GM23338 (cell line): ENCODE results near the gene CD93. TPM values are rescaled to one million over a fixed set of nuclear protein-coding genes. Genes with fewer than 3 reads are reported as not detected.

ENCODE experiments used
- ATAC-seq: fragments of 200-7000 bp; cut with Tn5 transposase; 3 replicates; pipeline ENCODE4 v1.9.1; 2020
- DNase-seq: peaks from one replicate; pipeline ENCODE4 v3.0.0-alpha.2; 2015; ENCODE audit warnings: low spot score
- H2AFZ ChIP-seq: fragments of 200-600 bp; sonication (generic); 2 replicates; pipeline ENCODE4 v1.8.0; 2016; ENCODE audit warnings: antibody characterized with exemption, mild to moderate bottlenecking, moderate library complexity
- H3F3A ChIP-seq: fragments of 200-600 bp; sonication (generic); replicated peaks from 2 replicates; pipeline ENCODE4 v1.8.0; 2017; ENCODE audit warnings: antibody characterized with exemption, mixed run types, low read depth
- H3K27ac ChIP-seq: fragments of 200-600 bp; sonication (generic); 2 replicates; pipeline ENCODE4 v1.6.1; 2016; ENCODE audit warnings: low read depth
- H3K27me3 ChIP-seq: fragments of 200-600 bp; sonication (generic); 2 replicates; pipeline ENCODE4 v1.8.0; 2016; ENCODE audit warnings: mild to moderate bottlenecking, mixed run types, moderate library complexity; ENCODE audit not compliant: insufficient read depth
- H3K36me3 ChIP-seq: fragments of 200-600 bp; sonication (generic); 2 replicates; pipeline ENCODE4 v1.8.0; 2016; ENCODE audit warnings: mild to moderate bottlenecking; ENCODE audit not compliant: insufficient read depth
- H3K4me1 ChIP-seq: fragments of 200-600 bp; sonication (generic); 2 replicates; pipeline ENCODE4 v1.8.0; 2016; ENCODE audit warnings: mild to moderate bottlenecking, moderate library complexity; ENCODE audit not compliant: insufficient read depth
- H3K4me2 ChIP-seq: fragments of 200-600 bp; sonication (generic); 2 replicates; pipeline ENCODE4 v1.7.1; 2017; ENCODE audit warnings: mixed run types
- H3K4me3 ChIP-seq: fragments of 200-600 bp; sonication (generic); 2 replicates; pipeline ENCODE4 v1.6.1; 2016; ENCODE audit warnings: mixed run types
- H3K79me2 ChIP-seq: fragments of 200-600 bp; sonication (generic); replicated peaks from 2 replicates; pipeline ENCODE4 v1.8.0; 2017; ENCODE audit warnings: mild to moderate bottlenecking; ENCODE audit not compliant: insufficient read depth
- H3K9me2 ChIP-seq: fragments of 200-600 bp; sonication (generic); 2 replicates; pipeline ENCODE4 v1.8.0; 2017; ENCODE audit not compliant: insufficient read depth
- H4K20me1 ChIP-seq: fragments of 200-600 bp; sonication (generic); replicated peaks from 2 replicates; pipeline ENCODE4 v1.8.0; 2017; ENCODE audit warnings: mild to moderate bottlenecking; ENCODE audit not compliant: insufficient read depth
- H3K27ac Mint-ChIP-seq: 2 replicates; pipeline ENCODE4 v1.8.0; 2020; ENCODE audit warnings: inconsistent platforms, mild to moderate bottlenecking, moderate library complexity, mixed read lengths
- H3K27me3 Mint-ChIP-seq: 3 replicates; pipeline ENCODE4 v1.8.0; 2022; ENCODE audit warnings: low read depth, mild to moderate bottlenecking, moderate library complexity, mixed read lengths, inconsistent platforms; ENCODE audit not compliant: insufficient read depth, poor library complexity
- H3K36me3 Mint-ChIP-seq: 3 replicates; pipeline ENCODE4 v1.8.0; 2021; ENCODE audit warnings: low read depth, mild to moderate bottlenecking, inconsistent platforms, moderate library complexity, mixed read lengths
- H3K4me1 Mint-ChIP-seq: 3 replicates; pipeline ENCODE4 v1.8.0; 2020; ENCODE audit warnings: mild to moderate bottlenecking, inconsistent platforms, mixed read lengths
- H3K4me3 Mint-ChIP-seq: 3 replicates; pipeline ENCODE4 v1.8.0; 2021; ENCODE audit warnings: moderate library complexity, mild to moderate bottlenecking, inconsistent platforms, mixed read lengths
- H3K9me3 Mint-ChIP-seq: 3 replicates; pipeline ENCODE4 v1.8.0; 2020; ENCODE audit warnings: moderate library complexity, mild to moderate bottlenecking, inconsistent platforms, mixed read lengths
- CREB1 ChIP-seq: fragments of 250-450 bp; sonication (Bioruptor Pico); IDR thresholded peaks from 2 replicates; pipeline ENCODE4 v1.5.0; 2020; ENCODE audit warnings: low read depth, mild to moderate bottlenecking, moderate library complexity
- CTCF ChIP-seq, 2 experiments: fragments of 200-600 bp in 1 of 2; sonication (generic) in 1 of 2; conservative IDR thresholded peaks; 2 replicates each; pipeline versions ENCODE4 v1.5.1 to v1.6.1; 2016 to 2017; ENCODE audit warnings: antibody characterized with exemption in 2 of 2, low read depth in 2 of 2, mild to moderate bottlenecking in 2 of 2, moderate library complexity in 1 of 2
- EZH2 ChIP-seq: fragments of 200-600 bp; sonication (generic); IDR thresholded peaks from one replicate; pipeline ENCODE4 v1.8.0; 2017; ENCODE audit warnings: antibody characterized with exemption, mild to moderate bottlenecking, low read depth; ENCODE audit not compliant: unreplicated experiment
- EZH2phosphoT487 ChIP-seq: fragments of 200-600 bp; sonication (generic); IDR thresholded peaks from one replicate; pipeline ENCODE4 v1.8.1; 2018; ENCODE audit warnings: antibody characterized with exemption; ENCODE audit not compliant: unreplicated experiment
- JUNB ChIP-seq: IDR thresholded peaks from one replicate; pipeline ENCODE4 v1.6.1; 2016; ENCODE audit warnings: antibody characterized with exemption; ENCODE audit not compliant: unreplicated experiment
- NANOG ChIP-seq: IDR thresholded peaks from 2 replicates; pipeline ENCODE4 v1.6.1; 2016; ENCODE audit warnings: antibody characterized with exemption, borderline replicate concordance
- POLR2AphosphoS5 ChIP-seq: IDR thresholded peaks from 2 replicates; pipeline ENCODE4 v1.6.1; 2016; ENCODE audit warnings: antibody characterized with exemption, low read depth
- REST ChIP-seq: IDR thresholded peaks from one replicate; pipeline ENCODE4 v1.6.1; 2018; ENCODE audit warnings: antibody characterized with exemption; ENCODE audit not compliant: unreplicated experiment
- STAT1 ChIP-seq: IDR thresholded peaks from one replicate; pipeline ENCODE4 v1.6.1; 2016; ENCODE audit warnings: antibody characterized with exemption; ENCODE audit not compliant: unreplicated experiment
- ZNF114 ChIP-seq: fragments of 250-450 bp; sonication (Bioruptor Pico); IDR thresholded peaks from 2 replicates; pipeline ENCODE4 v1.5.0; 2020; ENCODE audit warnings: mild to moderate bottlenecking, moderate library complexity
- ZNF331 ChIP-seq: fragments of 250-450 bp; sonication (Bioruptor Pico); IDR thresholded peaks from 2 replicates; pipeline ENCODE4 v1.5.0; 2020; ENCODE audit warnings: low read depth, mild to moderate bottlenecking, moderate library complexity
- ZNF462 ChIP-seq: fragments of 250-450 bp; sonication (Bioruptor Pico); IDR thresholded peaks from 2 replicates; pipeline ENCODE4 v1.5.0; 2020; ENCODE audit warnings: mild to moderate bottlenecking, moderate library complexity
- polyA plus RNA-seq: library from polyadenylated mRNA; unstranded; fragments of >200 nt; fragmentation: Nextera tagmentation; extraction: Ambion mirVana; gene quantifications from 2 replicates; pipeline ENCODE4 v1.2.1, GENCODE V29; 2016
- total RNA-seq: library from RNA; depleted of rRNA; stranded (reverse); fragments of >200 nt; shearing (Covaris generic); gene quantifications from 2 replicates; pipeline ENCODE4 v1.2.3, GENCODE V29; 2014
- TF ChIP-seq, protein P1 (sequence below): IDR thresholded peaks from 2 replicates; pipeline ENCODE4 v1.6.1; 2016; ENCODE audit warnings: antibody characterized with exemption

Gene CD93
- total and polyA plus RNA-seq, 2 experiments from 2014 or later = 0.03 TPM; not detected in 1

DNA sequence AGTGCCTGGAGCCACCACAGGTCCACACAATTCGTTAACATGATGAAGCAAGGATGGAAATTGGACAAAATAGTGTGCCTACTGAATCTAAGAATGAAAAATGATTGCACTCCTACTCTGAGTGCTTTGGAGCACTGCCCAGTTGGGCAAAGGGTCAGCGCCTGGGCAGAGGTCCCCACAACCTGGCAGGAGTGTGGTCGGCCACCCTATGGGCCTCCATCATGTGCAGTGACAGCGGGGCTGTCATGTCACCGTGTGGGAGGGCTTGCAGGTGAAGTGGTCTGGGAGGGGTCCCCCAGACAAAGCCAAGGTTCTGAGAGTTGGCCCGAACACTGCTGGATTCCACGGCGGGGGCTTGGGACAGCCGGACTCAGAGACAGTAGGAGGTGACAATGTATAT, 36.2 kb upstream of the CD93 start:
- H3K4me2 ChIP-seq = no peak overlapping the region
- H3F3A ChIP-seq = no peaks in the 10 kb centered on the region
- Mint-ChIP-seq H3K4me3 (no peak overlapping the region), H3K4me1 (peaks cover 13% of the 10 kb centered on the region), H3K9me3 (no peaks in the 10 kb centered on the region; the same call in 2 of the 3 replicates), H3K36me3 (no peaks in the 10 kb centered on the region), H3K27me3 (peaks cover 9% of the 10 kb centered on the region), H3K27ac (no peak overlapping the region; the same call in 1 of the 2 replicates)
- no peaks in the 10 kb centered on the region for H4K20me1 ChIP-seq
- ATAC-seq (no peak), DNase-seq (no peak)
- H3K4me1 ChIP-seq = no peaks in the 10 kb centered on the region
- H3K4me3 ChIP-seq = no peak overlapping the region
- no peak overlapping the region for H3K27ac ChIP-seq
- H2AFZ ChIP-seq = no peak overlapping the region
- H3K36me3 ChIP-seq = no peaks in the 10 kb centered on the region
- TF ChIP-seq, protein P1, sequence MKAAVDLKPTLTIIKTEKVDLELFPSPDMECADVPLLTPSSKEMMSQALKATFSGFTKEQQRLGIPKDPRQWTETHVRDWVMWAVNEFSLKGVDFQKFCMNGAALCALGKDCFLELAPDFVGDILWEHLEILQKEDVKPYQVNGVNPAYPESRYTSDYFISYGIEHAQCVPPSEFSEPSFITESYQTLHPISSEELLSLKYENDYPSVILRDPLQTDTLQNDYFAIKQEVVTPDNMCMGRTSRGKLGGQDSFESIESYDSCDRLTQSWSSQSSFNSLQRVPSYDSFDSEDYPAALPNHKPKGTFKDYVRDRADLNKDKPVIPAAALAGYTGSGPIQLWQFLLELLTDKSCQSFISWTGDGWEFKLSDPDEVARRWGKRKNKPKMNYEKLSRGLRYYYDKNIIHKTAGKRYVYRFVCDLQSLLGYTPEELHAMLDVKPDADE = no peak
- TF ChIP-seq CTCF (conservative IDR thresholded peaks at IDR 0.05; ENCODE audit: low read depth in 2 of 2) = no peak
- TF ChIP-seq CREB1 (CRISPR knock-in tag) = no peak
- no peak for TF ChIP-seq STAT1
- no peak for TF ChIP-seq POLR2AphosphoS5
- no peak for TF ChIP-seq REST
- no peak for TF ChIP-seq ZNF331 (CRISPR knock-in tag)
- no peak for TF ChIP-seq EZH2phosphoT487
- no peak for TF ChIP-seq EZH2
- TF ChIP-seq NANOG = no peak
- TF ChIP-seq JUNB = no peak
- TF ChIP-seq ZNF114 (CRISPR knock-in tag) = no peak
- no peak for TF ChIP-seq ZNF462
- no peaks in the 10 kb centered on the region for H3K9me2 ChIP-seq
- H3K27me3 ChIP-seq = no peaks in the 10 kb centered on the region
- no peaks in the 10 kb centered on the region for H3K79me2 ChIP-seq
